Purkinje cell (primary cell): Measurements from ENCODE around the gene NAA35. TPM values are rescaled to one million over a fixed set of nuclear protein-coding genes. Genes with fewer than 3 reads are reported as not detected.

Experiments
- polyA plus RNA-seq: library from polyadenylated mRNA; unstranded; fragments of >200 nt; fragmentation: Nextera tagmentation; gene quantifications from 2 replicates; pipeline ENCODE4 v1.2.1, GENCODE V29; 2014

Gene NAA35
- 26.3 and 31.5 TPM in 2 replicates for polyA plus RNA-seq

DNA sequence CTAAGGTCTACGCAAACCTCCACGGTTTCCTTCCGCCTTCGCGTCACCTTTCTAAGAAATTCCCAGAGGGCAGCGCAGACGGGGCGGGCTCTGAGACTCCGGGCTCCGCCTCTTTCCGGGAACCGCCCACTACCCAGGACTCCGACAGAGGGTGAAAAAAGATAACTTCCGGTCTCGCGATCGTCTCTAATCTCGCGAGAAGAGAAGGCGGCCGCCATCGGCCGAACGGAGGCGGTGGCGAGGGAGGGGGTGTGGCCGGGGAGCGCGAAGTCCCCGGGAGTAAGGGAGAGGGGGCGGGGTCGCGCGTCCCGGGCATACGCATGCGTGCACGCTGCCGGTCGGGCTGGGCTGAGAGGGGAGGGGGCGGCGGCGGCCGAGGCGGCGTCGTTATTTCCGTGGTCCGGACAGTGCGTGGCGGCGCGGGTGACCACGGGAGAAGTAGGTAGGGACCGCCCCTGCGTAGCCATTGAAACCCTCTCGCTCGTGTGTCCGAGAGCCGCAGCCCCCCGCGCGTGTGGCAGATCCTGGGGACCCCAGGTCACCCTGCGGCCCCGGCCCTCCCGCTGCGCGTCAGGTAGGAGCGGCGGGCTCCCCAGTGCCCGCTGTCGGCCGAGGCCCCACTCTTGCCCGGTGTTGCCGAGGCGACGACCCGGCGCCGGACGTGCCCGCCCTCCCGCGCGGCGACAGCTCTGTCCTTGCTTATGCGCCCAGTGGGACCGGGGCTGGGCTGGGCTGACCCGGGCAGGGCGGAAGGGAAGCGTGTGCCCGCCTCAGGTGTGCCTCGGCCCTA, at the start of gene NAA35:
NAA35 (plus strand) TSS at position 315 of the 790 bp plus-strand sequence. CDS start 1,014 bp downstream, outside the sequence.

Other genes starting within 250 kb of the NAA35 start
- gene AGTPBP1, start 199.2 kb upstream of the NAA35 start, polyA plus RNA-seq: 27.8 and 30.7 TPM in 2 replicates
- gene GOLM1, start 158.4 kb downstream of the NAA35 start, polyA plus RNA-seq: 30.2 and 32.2 TPM in 2 replicates